Caco-2 (cell line): ENCODE data around the gene KCNH5. TPM values are rescaled to one million over a fixed set of nuclear protein-coding genes. Genes with fewer than 3 reads are reported as not detected.

ENCODE experiments used
- BruUV-seq: library from RNA; stranded (reverse); fragments of 400-500 nt; replicated peaks from 2 replicates; lab custom pipeline; 2021; lab: Mats Ljungman, UMichigan
- CTCF ChIA-PET: fragments of 300-600 bp; sonication (Branson Sonifier 250); formaldehyde crosslinking; loops from one replicate; lab custom pipeline; 2022; ENCODE audit warnings: antibody characterized with exemption; lab: Charles Lee
- POLR2A ChIA-PET: fragments of 300-600 bp; sonication (Branson Sonifier 250); formaldehyde crosslinking; loops from one replicate; lab custom pipeline; 2022; ENCODE audit warnings: antibody characterized with exemption; lab: Charles Lee
- DNase-seq, 2 experiments: peaks; one replicate each; pipeline versions ENCODE4 v3.0.0 to v3.0.0-alpha.2; 2020 to 2022
- H3K27me3 ChIP-seq: replicated peaks from 2 replicates; pipeline ENCODE4 v1.6.0; 2011; ENCODE audit warnings: low read length; ENCODE audit not compliant: control insufficient read depth, insufficient read depth
- H3K36me3 ChIP-seq: 2 replicates; pipeline ENCODE4 v1.5.1; 2011; ENCODE audit warnings: low read length; ENCODE audit not compliant: control insufficient read depth, insufficient read depth
- H3K4me1 ChIP-seq: fragments of 250-450 bp; sonication (Bioruptor Pico); 2 replicates; pipeline ENCODE4 v1.5.1; 2020; ENCODE audit warnings: mild to moderate bottlenecking
- H3K4me3 ChIP-seq: 2 replicates; pipeline ENCODE4 v1.5.1; 2011; ENCODE audit warnings: low read depth, mild to moderate bottlenecking, control low read depth, low read length
- H3K9me3 ChIP-seq: fragments of 250-450 bp; sonication (Bioruptor Pico); 2 replicates; pipeline ENCODE4 v1.5.1; 2020; ENCODE audit warnings: mild to moderate bottlenecking, moderate library complexity
- H3K27ac Mint-ChIP-seq: one replicate; pipeline ENCODE4 v1.8.0; 2022; ENCODE audit warnings: mixed read lengths; ENCODE audit not compliant: unreplicated experiment
- H3K27me3 Mint-ChIP-seq: one replicate; pipeline ENCODE4 v1.8.0; 2022; ENCODE audit warnings: mixed read lengths; ENCODE audit not compliant: insufficient read depth, unreplicated experiment
- H3K36me3 Mint-ChIP-seq: one replicate; pipeline ENCODE4 v1.8.0; 2022; ENCODE audit warnings: mild to moderate bottlenecking, mixed read lengths; ENCODE audit not compliant: insufficient read depth, unreplicated experiment
- H3K4me1 Mint-ChIP-seq: one replicate; pipeline ENCODE4 v1.8.0; 2022; ENCODE audit warnings: low read depth, mixed read lengths; ENCODE audit not compliant: unreplicated experiment
- H3K4me3 Mint-ChIP-seq: one replicate; pipeline ENCODE4 v1.8.0; 2022; ENCODE audit warnings: mild to moderate bottlenecking, moderate library complexity, mixed read lengths; ENCODE audit not compliant: unreplicated experiment
- H3K9me3 Mint-ChIP-seq: one replicate; pipeline ENCODE4 v1.8.0; 2022; ENCODE audit warnings: mixed read lengths; ENCODE audit not compliant: unreplicated experiment
- intact Hi-C: fragments of 100-400 bp; cut with micrococcal nuclease; formaldehyde crosslinking; loops from one replicate; pipeline ENCODE4 v1.10.0; 2022; ENCODE audit not compliant: unreplicated experiment
- total RNA-seq: library from RNA; stranded (reverse); gene quantifications from 2 replicates; pipeline ENCODE4 v1.2.3, GENCODE V29; 2022
- TF ChIP-seq, protein P1 (sequence below), 2 experiments: fragments of 200-600 bp in 1 of 2; IDR thresholded peaks; 1 replicate in 1 of 2; 2 replicates in 1 of 2; pipeline versions ENCODE4 v1.5.1 to v1.8.0; 2011 to 2022; ENCODE audit warnings: antibody characterized with exemption in 1 of 2, control low read depth in 1 of 2, inconsistent platforms in 1 of 2, low read depth in 1 of 2, low read length in 1 of 2, mild to moderate bottlenecking in 1 of 2, moderate library complexity in 1 of 2; ENCODE audit not compliant: insufficient read depth in 1 of 2, severe bottlenecking in 1 of 2, unreplicated experiment in 1 of 2

KCNH5 gene
- total RNA-seq, 1 experiment from 2014 or later = not detected

DNA sequence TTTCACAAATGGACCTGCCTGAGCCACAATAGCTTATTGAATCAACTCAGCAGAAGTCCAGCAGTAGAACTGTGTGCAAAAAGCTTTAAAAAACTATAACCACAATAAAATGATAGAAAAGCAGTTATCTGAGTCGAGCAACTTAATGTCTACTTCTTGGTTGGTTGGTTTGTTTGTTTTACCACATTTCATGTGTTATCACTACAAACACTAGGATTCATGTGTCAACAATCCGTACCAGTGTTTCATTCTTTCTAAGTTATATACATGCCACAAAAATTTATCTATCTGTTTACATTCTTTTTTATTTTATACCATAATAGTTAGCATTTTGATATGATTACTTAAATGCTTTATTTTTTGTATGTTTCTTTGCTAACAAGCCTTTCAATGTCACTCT is 339.0 kb downstream of the KCNH5 start:
- peaks cover 10% of the 10 kb centered on the region for H3K9me3 Mint-ChIP-seq
- no peaks in the 10 kb centered on the region for H3K36me3 Mint-ChIP-seq
- POLR2A ChIA-PET = no interaction called here
- H3K4me1 ChIP-seq = peaks cover 23% of the 10 kb centered on the region
- peaks cover 7% of the 10 kb centered on the region for H3K4me1 Mint-ChIP-seq
- intact Hi-C loops = no loop called here
- 0 out of 2 replicates have a peak, but pooled peaks cover 3% of the 10 kb centered on the region for H3K9me3 ChIP-seq
- H3K36me3 ChIP-seq = no peaks in the 10 kb centered on the region
- H3K27me3 Mint-ChIP-seq = no peaks in the 10 kb centered on the region
- no peak overlapping the region for H3K4me3 ChIP-seq
- no peak overlapping the region for H3K27ac Mint-ChIP-seq
- no peaks in the 10 kb centered on the region for H3K27me3 ChIP-seq
- CTCF ChIA-PET = no interaction called here
- BruUV-seq = no TSS peak
- TF ChIP-seq, protein P1, sequence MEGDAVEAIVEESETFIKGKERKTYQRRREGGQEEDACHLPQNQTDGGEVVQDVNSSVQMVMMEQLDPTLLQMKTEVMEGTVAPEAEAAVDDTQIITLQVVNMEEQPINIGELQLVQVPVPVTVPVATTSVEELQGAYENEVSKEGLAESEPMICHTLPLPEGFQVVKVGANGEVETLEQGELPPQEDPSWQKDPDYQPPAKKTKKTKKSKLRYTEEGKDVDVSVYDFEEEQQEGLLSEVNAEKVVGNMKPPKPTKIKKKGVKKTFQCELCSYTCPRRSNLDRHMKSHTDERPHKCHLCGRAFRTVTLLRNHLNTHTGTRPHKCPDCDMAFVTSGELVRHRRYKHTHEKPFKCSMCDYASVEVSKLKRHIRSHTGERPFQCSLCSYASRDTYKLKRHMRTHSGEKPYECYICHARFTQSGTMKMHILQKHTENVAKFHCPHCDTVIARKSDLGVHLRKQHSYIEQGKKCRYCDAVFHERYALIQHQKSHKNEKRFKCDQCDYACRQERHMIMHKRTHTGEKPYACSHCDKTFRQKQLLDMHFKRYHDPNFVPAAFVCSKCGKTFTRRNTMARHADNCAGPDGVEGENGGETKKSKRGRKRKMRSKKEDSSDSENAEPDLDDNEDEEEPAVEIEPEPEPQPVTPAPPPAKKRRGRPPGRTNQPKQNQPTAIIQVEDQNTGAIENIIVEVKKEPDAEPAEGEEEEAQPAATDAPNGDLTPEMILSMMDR (IDR thresholded peaks at IDR 0.05; ENCODE audit: insufficient read depth in 1 of 2, low read depth in 1 of 2, low read length in 1 of 2, severe bottlenecking in 1 of 2, unreplicated experiment in 1 of 2) = no peak
- no peak overlapping the region for H3K4me3 Mint-ChIP-seq
- DNase-seq = no peak

- CTCF ChIA-PET = no interaction called here
- peak overlapping the region; percentile 84 for H3K27ac Mint-ChIP-seq
- Histone ChIP-seq H3K4me3 (no peak overlapping the region), H3K4me1 (peaks cover 60% of the 10 kb centered on the region), H3K27me3 (no peaks in the 10 kb centered on the region), H3K9me3 (no peaks in the 10 kb centered on the region), H3K36me3 (no peaks in the 10 kb centered on the region)
- TF ChIP-seq, protein P1 (IDR thresholded peaks at IDR 0.05; ENCODE audit: insufficient read depth in 1 of 2, low read depth in 1 of 2, low read length in 1 of 2, severe bottlenecking in 1 of 2, unreplicated experiment in 1 of 2) = no peak
- H3K27me3 Mint-ChIP-seq = no peaks in the 10 kb centered on the region
- intact Hi-C loops = loop anchor here (10.0 kb wide), 1 partner anchor 337 kb away; no protein-coding TSS in a partner anchor
- no peaks in the 10 kb centered on the region for H3K9me3 Mint-ChIP-seq
- DNase-seq = no peak
- POLR2A ChIA-PET = no interaction called here
- H3K4me1 Mint-ChIP-seq = peaks cover 25% of the 10 kb centered on the region
- BruUV-seq = no TSS peak
- H3K36me3 Mint-ChIP-seq = peaks cover under 1% of the 10 kb centered on the region
- no peak overlapping the region for H3K4me3 Mint-ChIP-seq
These were observed 347.8 kb downstream of the KCNH5 start for GRCh38 chr14:62697461-62697860.

GRCh38 chr14:62696929-62697328 is 348.3 kb downstream of the KCNH5 start:
- POLR2A ChIA-PET = no interaction called here
- peaks cover 6% of the 10 kb centered on the region for H3K36me3 Mint-ChIP-seq
- no peaks in the 10 kb centered on the region for H3K27me3 Mint-ChIP-seq
- Histone ChIP-seq H3K4me3 (no peak overlapping the region), H3K9me3 (no peaks in the 10 kb centered on the region), H3K27me3 (no peaks in the 10 kb centered on the region), H3K4me1 (peaks cover 61% of the 10 kb centered on the region), H3K36me3 (no peaks in the 10 kb centered on the region)
- TF ChIP-seq, protein P1 (IDR thresholded peaks at IDR 0.05; ENCODE audit: insufficient read depth in 1 of 2, low read depth in 1 of 2, low read length in 1 of 2, severe bottlenecking in 1 of 2, unreplicated experiment in 1 of 2) = no peak
- peaks cover 30% of the 10 kb centered on the region for H3K4me1 Mint-ChIP-seq
- CTCF ChIA-PET = no interaction called here
- intact Hi-C loops = loop anchor here (1.0 to 10.0 kb wide), 2 partner anchors 39 to 338 kb away; no protein-coding TSS in a partner anchor
- no peak for DNase-seq
- no TSS peak for BruUV-seq
- H3K9me3 Mint-ChIP-seq = no peaks in the 10 kb centered on the region
- peak overlapping the region; percentile 84 for H3K27ac Mint-ChIP-seq
- peak overlapping the region; percentile 60 for H3K4me3 Mint-ChIP-seq
